ENCODE data around the gene GALNT1.

GALNT1 gene

GRCh38 chr18:35624146-35624545, 42.6 kb downstream of the GALNT1 start:
- no peak overlapping the region for H3K27ac ChIP-seq (ENCODE audit: poor library complexity, severe bottlenecking)
- peaks cover 6% of the 10 kb centered on the region; the same call in 1 of the 2 replicates for H3K36me3 ChIP-seq (ENCODE audit: low read depth)
- TF ChIP-seq, protein P1, sequence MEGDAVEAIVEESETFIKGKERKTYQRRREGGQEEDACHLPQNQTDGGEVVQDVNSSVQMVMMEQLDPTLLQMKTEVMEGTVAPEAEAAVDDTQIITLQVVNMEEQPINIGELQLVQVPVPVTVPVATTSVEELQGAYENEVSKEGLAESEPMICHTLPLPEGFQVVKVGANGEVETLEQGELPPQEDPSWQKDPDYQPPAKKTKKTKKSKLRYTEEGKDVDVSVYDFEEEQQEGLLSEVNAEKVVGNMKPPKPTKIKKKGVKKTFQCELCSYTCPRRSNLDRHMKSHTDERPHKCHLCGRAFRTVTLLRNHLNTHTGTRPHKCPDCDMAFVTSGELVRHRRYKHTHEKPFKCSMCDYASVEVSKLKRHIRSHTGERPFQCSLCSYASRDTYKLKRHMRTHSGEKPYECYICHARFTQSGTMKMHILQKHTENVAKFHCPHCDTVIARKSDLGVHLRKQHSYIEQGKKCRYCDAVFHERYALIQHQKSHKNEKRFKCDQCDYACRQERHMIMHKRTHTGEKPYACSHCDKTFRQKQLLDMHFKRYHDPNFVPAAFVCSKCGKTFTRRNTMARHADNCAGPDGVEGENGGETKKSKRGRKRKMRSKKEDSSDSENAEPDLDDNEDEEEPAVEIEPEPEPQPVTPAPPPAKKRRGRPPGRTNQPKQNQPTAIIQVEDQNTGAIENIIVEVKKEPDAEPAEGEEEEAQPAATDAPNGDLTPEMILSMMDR (IDR thresholded peaks at IDR 0.05; ENCODE audit: poor library complexity, severe bottlenecking), result no peak
- no peaks in the 10 kb centered on the region for H3K9me3 ChIP-seq (ENCODE audit: severe bottlenecking)
- no peaks in the 10 kb centered on the region for H3K27me3 ChIP-seq (ENCODE audit: insufficient read depth, poor library complexity, severe bottlenecking)
- H3K4me3 ChIP-seq (ENCODE audit: severe bottlenecking), result no peak overlapping the region
- no peak for ATAC-seq (ENCODE audit: low read depth)
- DNase-seq (ENCODE audit: low spot score), result no peak
- H3K4me1 ChIP-seq (ENCODE audit: insufficient read depth, poor library complexity, severe bottlenecking), result no peaks in the 10 kb centered on the region

GRCh38 chr18:35625232-35625631, 43.7 kb downstream of the GALNT1 start:
- no peaks in the 10 kb centered on the region for H3K4me1 ChIP-seq (ENCODE audit: insufficient read depth, poor library complexity, severe bottlenecking)
- TF ChIP-seq, protein P1 (IDR thresholded peaks at IDR 0.05; ENCODE audit: poor library complexity, severe bottlenecking), result no peak
- H3K4me3 ChIP-seq (ENCODE audit: severe bottlenecking), result no peak overlapping the region
- H3K36me3 ChIP-seq (ENCODE audit: low read depth), result peaks cover 6% of the 10 kb centered on the region; the same call in 1 of the 2 replicates
- no peaks in the 10 kb centered on the region for H3K9me3 ChIP-seq (ENCODE audit: severe bottlenecking)
- H3K27ac ChIP-seq (ENCODE audit: poor library complexity, severe bottlenecking), result no peak overlapping the region
- H3K27me3 ChIP-seq (ENCODE audit: insufficient read depth, poor library complexity, severe bottlenecking), result no peaks in the 10 kb centered on the region
- DNase-seq (ENCODE audit: low spot score) (no peak), ATAC-seq (ENCODE audit: low read depth) (no peak)

DNA sequence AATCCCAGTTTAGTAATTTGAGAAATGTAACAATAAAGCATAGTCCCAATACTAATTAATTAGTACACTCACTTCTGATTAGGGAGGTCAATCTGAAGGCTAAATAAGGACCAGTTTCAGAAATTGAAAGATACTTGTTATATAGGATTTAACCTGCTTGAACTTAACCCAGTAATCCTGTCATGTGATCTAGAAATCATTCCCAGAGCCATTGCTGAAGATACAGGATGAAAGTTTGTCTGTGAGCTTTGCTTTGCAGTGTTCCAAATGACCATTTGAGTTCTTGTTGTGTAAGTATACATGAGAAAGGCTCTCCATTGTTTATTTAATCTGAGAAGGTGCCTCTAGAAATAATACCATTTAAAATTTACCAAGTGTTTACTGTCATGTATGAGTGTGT, 52.2 kb downstream of the GALNT1 start:
- DNase-seq (ENCODE audit: low spot score), result no peak
- no peak overlapping the region for H3K4me3 ChIP-seq (ENCODE audit: severe bottlenecking)
- H3K27me3 ChIP-seq (ENCODE audit: insufficient read depth, poor library complexity, severe bottlenecking), result no peaks in the 10 kb centered on the region
- TF ChIP-seq, protein P1 (IDR thresholded peaks at IDR 0.05; ENCODE audit: poor library complexity, severe bottlenecking), result no peak
- no peaks in the 10 kb centered on the region for H3K36me3 ChIP-seq (ENCODE audit: low read depth)
- no peaks in the 10 kb centered on the region for H3K9me3 ChIP-seq (ENCODE audit: severe bottlenecking)
- peaks cover 29% of the 10 kb centered on the region for H3K4me1 ChIP-seq (ENCODE audit: insufficient read depth, poor library complexity, severe bottlenecking)
- no peak for ATAC-seq (ENCODE audit: low read depth)
- peak overlapping the region; percentile 91 for H3K27ac ChIP-seq (ENCODE audit: poor library complexity, severe bottlenecking)

DNA sequence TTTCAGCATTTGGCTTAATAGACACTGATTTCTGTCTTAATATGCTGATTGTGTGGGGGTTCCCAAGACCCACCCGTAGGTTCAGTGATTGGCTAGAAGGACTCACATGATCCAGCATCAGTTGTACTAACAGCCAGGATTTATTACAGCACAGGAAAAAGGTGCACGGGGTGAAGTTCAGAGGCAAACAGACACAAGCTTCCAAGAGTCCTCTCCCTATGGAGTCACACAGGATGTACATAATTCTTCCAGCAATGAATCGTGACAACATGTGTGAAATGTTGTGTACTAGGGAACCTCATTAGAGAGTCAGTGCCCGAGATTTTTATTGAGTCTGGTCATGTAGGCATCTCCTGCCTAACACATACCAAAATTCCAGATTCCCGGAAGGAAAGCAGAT, 52.8 kb downstream of the GALNT1 start:
- TF ChIP-seq, protein P1 (IDR thresholded peaks at IDR 0.05; ENCODE audit: poor library complexity, severe bottlenecking), result no peak
- no peak for DNase-seq (ENCODE audit: low spot score)
- Histone ChIP-seq H3K27me3 (ENCODE audit: insufficient read depth, poor library complexity, severe bottlenecking) (no peaks in the 10 kb centered on the region), H3K9me3 (ENCODE audit: severe bottlenecking) (no peaks in the 10 kb centered on the region), H3K4me1 (ENCODE audit: insufficient read depth, poor library complexity, severe bottlenecking) (peaks cover 30% of the 10 kb centered on the region), H3K36me3 (ENCODE audit: low read depth) (0 out of 2 replicates have a peak, but pooled peaks cover 3% of the 10 kb centered on the region), H3K4me3 (ENCODE audit: severe bottlenecking) (no peak overlapping the region), H3K27ac (ENCODE audit: poor library complexity, severe bottlenecking) (peak overlapping the region; percentile 91)
- peak; percentile 5; the same call in 1 of the 3 replicates for ATAC-seq (ENCODE audit: low read depth)

GRCh38 chr18:35635170-35635569, 53.6 kb downstream of the GALNT1 start:
- peak; percentile 44 for DNase-seq (ENCODE audit: low spot score)
- Histone ChIP-seq H3K27me3 (ENCODE audit: insufficient read depth, poor library complexity, severe bottlenecking) (no peaks in the 10 kb centered on the region), H3K9me3 (ENCODE audit: severe bottlenecking) (no peaks in the 10 kb centered on the region), H3K4me3 (ENCODE audit: severe bottlenecking) (no peak overlapping the region), H3K36me3 (ENCODE audit: low read depth) (0 out of 2 replicates have a peak, but pooled peaks cover 3% of the 10 kb centered on the region), H3K27ac (ENCODE audit: poor library complexity, severe bottlenecking) (peak overlapping the region; percentile 91), H3K4me1 (ENCODE audit: insufficient read depth, poor library complexity, severe bottlenecking) (peaks cover 30% of the 10 kb centered on the region)
- ATAC-seq (ENCODE audit: low read depth), result peak; percentile 94
- TF ChIP-seq, protein P1 (IDR thresholded peaks at IDR 0.05; ENCODE audit: poor library complexity, severe bottlenecking), result no peak

Data from RWPE2 (cell line).